HepG2 (cell line): Measurements from ENCODE around the gene NDE1. TPM values are rescaled to one million over a fixed set of nuclear protein-coding genes. Genes with fewer than 3 reads are reported as not detected.

Experiments used
- ATAC-seq: fragments of 200-7000 bp; cut with Tn5 transposase; 3 replicates; pipeline ENCODE4 v1.9.1; 2020; ENCODE audit warnings: mild to moderate bottlenecking, moderate library complexity
- BruUV-seq: library from RNA; stranded (reverse); fragments of 400-500 nt; replicated peaks from 2 replicates; lab custom pipeline; 2021; lab: Mats Ljungman, UMichigan
- CTCF ChIA-PET: fragments of 300-600 bp; formaldehyde crosslinking; extraction: SDS; loops from one replicate; lab custom pipeline; 2021; ENCODE audit warnings: low total read pairs, inconsistent platforms, low intra/inter-chr PET ratio; lab: Yijun Ruan, JAX
- POLR2A ChIA-PET: fragments of 350-600 bp; sonication (Branson Sonifier 250); formaldehyde crosslinking; loops from one replicate; lab custom pipeline; 2020; ENCODE audit warnings: antibody characterized with exemption, inconsistent platforms; lab: Yijun Ruan, JAX
- DNase-seq: peaks from one replicate; pipeline ENCODE4 v3.0.0-alpha.2; 2015; ENCODE audit warnings: low spot score
- FAIRE-seq: peaks from 3 replicates; lab custom pipeline; 2011; peaks lifted over from hg19 to GRCh38; lab: Jason Lieb, UNC
- H2AFZ ChIP-seq: one replicate; pipeline ENCODE4 v1.6.1; 2011; ENCODE audit warnings: low read length, inconsistent platforms
- H3K27ac ChIP-seq: fragments of 300-600 bp; 3 replicates; pipeline ENCODE4 v1.8.0; 2011; ENCODE audit warnings: mixed run types, mild to moderate bottlenecking, mixed read lengths, low read length, inconsistent platforms; ENCODE audit not compliant: insufficient read depth; ENCODE audit errors: extremely low read length
- H3K27me3 ChIP-seq, 2 experiments: fragments of 200-600 bp in 1 of 2; 2 replicates in 1 of 2; 3 replicates in 1 of 2; pipeline versions ENCODE4 v1.6.0 to v1.8.0; 2011; ENCODE audit warnings: low read length in 2 of 2, mild to moderate bottlenecking in 2 of 2, moderate library complexity in 2 of 2, inconsistent platforms in 1 of 2; ENCODE audit not compliant: insufficient read depth in 2 of 2, control insufficient read depth in 1 of 2
- H3K36me3 ChIP-seq, 2 experiments: fragments of 200-600 bp in 1 of 2; replicated peaks in 1 of 2; 2 replicates in 1 of 2; 3 replicates in 1 of 2; pipeline versions ENCODE4 v1.5.1 to v1.8.0; 2011; ENCODE audit warnings: low read length in 2 of 2, inconsistent platforms in 1 of 2; ENCODE audit not compliant: insufficient read depth in 2 of 2, control insufficient read depth in 1 of 2
- H3K4me1 ChIP-seq: 2 replicates; pipeline ENCODE4 v1.5.1; 2012; ENCODE audit warnings: low read length, inconsistent platforms; ENCODE audit not compliant: insufficient read depth
- H3K4me2 ChIP-seq: 2 replicates; pipeline ENCODE4 v1.6.0; 2011; ENCODE audit warnings: low read depth, low read length, inconsistent platforms
- H3K4me3 ChIP-seq, 3 experiments: fragments of 200-600 bp in 1 of 3; sonication (generic), shearing (Covaris generic) in 1 of 3; replicated peaks in 1 of 3; 2 replicates each; pipeline ENCODE4 v1.5.1; 2011 to 2016; ENCODE audit warnings: low read length in 3 of 3, inconsistent platforms in 2 of 3, low read depth in 2 of 3, mild to moderate bottlenecking in 2 of 3, control low read depth in 1 of 3, mixed read lengths in 1 of 3; ENCODE audit not compliant: insufficient read depth in 1 of 3
- H3K79me2 ChIP-seq: one replicate; pipeline ENCODE4 v1.6.1; 2011; ENCODE audit warnings: low read length, inconsistent platforms; ENCODE audit not compliant: insufficient read depth
- H3K9ac ChIP-seq: 2 replicates; pipeline ENCODE4 v1.6.0; 2011; ENCODE audit warnings: mild to moderate bottlenecking, low read depth, low read length, inconsistent platforms; ENCODE audit not compliant: insufficient read depth
- H3K9me3 ChIP-seq: 2 replicates; pipeline ENCODE4 v1.5.1; 2012; ENCODE audit warnings: mild to moderate bottlenecking, low read length
- H4K20me1 ChIP-seq: 2 replicates; pipeline ENCODE4 v1.6.0; 2011; ENCODE audit warnings: inconsistent platforms, mild to moderate bottlenecking, low read length, moderate library complexity; ENCODE audit not compliant: insufficient read depth
- DNMT3B ChIP-seq: conservative IDR thresholded peaks from 2 replicates; pipeline ENCODE4 v1.6.1; 2016; ENCODE audit warnings: missing biosample characterization, control low read depth
- EHMT2 ChIP-seq: fragments of 200-600 bp; sonication (generic); IDR thresholded peaks from 2 replicates; pipeline ENCODE4 v1.7.0; 2017; ENCODE audit warnings: antibody characterized with exemption, low read depth, low read length, borderline replicate concordance
- GATAD1 ChIP-seq: IDR thresholded peaks from 2 replicates; pipeline ENCODE4 v1.6.1; 2016; ENCODE audit warnings: missing genetic modification reagents, missing compliant biosample characterization
- KAT8 ChIP-seq: IDR thresholded peaks from 2 replicates; pipeline ENCODE4 v1.6.1; 2016; ENCODE audit warnings: missing genetic modification reagents, missing compliant biosample characterization
- NFRKB ChIP-seq: fragments of 450-650 bp; IDR thresholded peaks from 2 replicates; pipeline ENCODE4 v1.6.1; 2017
- RAD51 ChIP-seq: fragments of 450-650 bp; IDR thresholded peaks from 2 replicates; pipeline ENCODE4 v1.6.1; 2016; ENCODE audit warnings: borderline replicate concordance
- RBM39 ChIP-seq: fragments of 200-400 bp; formaldehyde crosslinking; IDR thresholded peaks from one replicate; pipeline ENCODE4 v1.6.1; 2018; ENCODE audit warnings: antibody characterized with exemption, mild to moderate bottlenecking, low read depth, low read length; ENCODE audit not compliant: poor library complexity, severe bottlenecking
- SOX6 ChIP-seq, 2 experiments: fragments of 450-650 bp in 1 of 2; sonication (generic) in 1 of 2; formaldehyde crosslinking in 1 of 2; IDR thresholded peaks; 2 replicates each; pipeline versions ENCODE4 v1.4.0 to v1.6.1; 2017 to 2020; ENCODE audit warnings: antibody characterized with exemption in 1 of 2, mild to moderate bottlenecking in 1 of 2, missing genetic modification reagents in 1 of 2
- ZBTB46 ChIP-seq: sonication (generic); formaldehyde crosslinking; IDR thresholded peaks from 2 replicates; pipeline ENCODE4 v1.4.0; 2020; ENCODE audit warnings: mild to moderate bottlenecking, missing genetic modification reagents, borderline replicate concordance
- ZNF772 ChIP-seq: sonication (generic); formaldehyde crosslinking; IDR thresholded peaks from 2 replicates; pipeline ENCODE4 v1.5.0; 2020; ENCODE audit warnings: mild to moderate bottlenecking, missing genetic modification reagents
- WGBS: methylation state at CpG from one replicate; pipeline ENCODE4 v1.1.6; 2017; ENCODE audit warnings: low lambda C conversion rate; 5-methylcytosine and 5-hydroxymethylcytosine counted together
- in situ Hi-C: cut with HindIII; loops from 2 replicates; pipeline ENCODE4 v1.10.0; 2017; ENCODE audit warnings: low pct_unique_long_range_greater_than_20kb; ENCODE audit not compliant: extremely low pct_ligation_motif_present
- intact Hi-C: fragments of 100-400 bp; cut with micrococcal nuclease; formaldehyde crosslinking; loops from one replicate; pipeline ENCODE4 v1.10.0; 2022; ENCODE audit not compliant: unreplicated experiment
- polyA plus RNA-seq, 8 experiments: library from polyadenylated mRNA; depleted of rRNA in 3 of 8; stranded (reverse) in 7 of 8; unstranded in 1 of 8; fragments of >200 nt; fragmentation: Illumina TruSeq in 4 of 8; extraction: Trizol in 4 of 8; gene quantifications; 2 replicates each; pipeline versions ENCODE4 v1.2.1 to v1.2.3, GENCODE V29; 2011 to 2016; ENCODE audit warnings: low read depth in 4 of 8, missing spikeins in 1 of 8, mixed read lengths in 1 of 8; ENCODE audit not compliant: insufficient read depth in 1 of 8
- total RNA-seq, 5 experiments: library from RNA; depleted of rRNA; stranded (reverse); fragments of >200 nt; fragmentation: Illumina TruSeq; extraction: Trizol; gene quantifications; 2 replicates each; pipeline ENCODE4 v1.2.3, GENCODE V29; 2016; ENCODE audit warnings: low read depth in 1 of 5
- TF ChIP-seq, protein P1 (sequence below): sonication (generic); formaldehyde crosslinking; IDR thresholded peaks from 2 replicates; pipeline ENCODE4 v1.4.0; 2020; ENCODE audit warnings: missing genetic modification reagents, mild to moderate bottlenecking, borderline replicate concordance
- TF ChIP-seq, protein P2 (sequence below), 2 experiments: sonication (generic) in 1 of 2; formaldehyde crosslinking in 1 of 2; IDR thresholded peaks; 2 replicates each; pipeline versions ENCODE4 v1.6.1 to v1.9.0; 2014 to 2022; ENCODE audit warnings: antibody characterized with exemption in 1 of 2, borderline replicate concordance in 1 of 2, inconsistent platforms in 1 of 2, low read depth in 1 of 2, missing genetic modification reagents in 1 of 2

The NDE1 gene
- total and polyA plus RNA-seq, 2 of the 13 experiments (the other 11 are each of a cell fraction or from before 2014, with no cell fraction given) = 40.9 to 72.5 TPM

- WGBS = 81% methylated on average over 5 of the region's 5 CpGs
- Histone ChIP-seq H3K9me3 (no peaks in the 10 kb centered on the region), H3K9ac (no peak overlapping the region), H3K79me2 (peaks cover 63% of the 10 kb centered on the region), H3K27me3 (no peaks in the 10 kb centered on the region), H3K4me3 (no peak overlapping the region), H3K27ac (peak overlapping the region; percentile 15), H3K4me1 (peaks cover 21% of the 10 kb centered on the region), H3K36me3 (peaks cover 18 to 25% of the 10 kb centered on the region in 2 experiments; a peak in 4 of 5 replicates), H3K4me2 (no peak overlapping the region), H4K20me1 (peaks cover 11% of the 10 kb centered on the region; the same call in 1 of the 2 replicates), H2AFZ (no peak overlapping the region)
- peak; percentile 72 for FAIRE-seq
- DNase-seq = peak; percentile 50
- in situ Hi-C loops = no loop called here
- peak; percentile 58 for ATAC-seq
- CTCF ChIA-PET = no interaction called here
- POLR2A ChIA-PET = interaction anchor here (1.0 to 5.2 kb wide), 3 partner anchors 10 to 17 kb away, joined by 4 to 36 read pairs (median 12); partner anchors contain the start of gene MARF1
- intact Hi-C loops = no loop called here
- no TSS peak for BruUV-seq
- TF ChIP-seq EHMT2 (no peak), DNMT3B (CRISPR knock-in tag) (no peak), SOX6 (IDR thresholded peaks at IDR 0.05) (no peak), SOX6 (CRISPR knock-in tag; IDR thresholded peaks at IDR 0.05) (0 out of 2 replicates have a peak, but pooled peaks have one; percentile 19), ZBTB46 (CRISPR knock-in tag) (no peak), ZNF772 (CRISPR knock-in tag) (no peak), GATAD1 (no peak), NFRKB (no peak), RBM39 (no peak), KAT8 (CRISPR knock-in tag) (no peak), RAD51 (no peak)
- TF ChIP-seq, protein P1, sequence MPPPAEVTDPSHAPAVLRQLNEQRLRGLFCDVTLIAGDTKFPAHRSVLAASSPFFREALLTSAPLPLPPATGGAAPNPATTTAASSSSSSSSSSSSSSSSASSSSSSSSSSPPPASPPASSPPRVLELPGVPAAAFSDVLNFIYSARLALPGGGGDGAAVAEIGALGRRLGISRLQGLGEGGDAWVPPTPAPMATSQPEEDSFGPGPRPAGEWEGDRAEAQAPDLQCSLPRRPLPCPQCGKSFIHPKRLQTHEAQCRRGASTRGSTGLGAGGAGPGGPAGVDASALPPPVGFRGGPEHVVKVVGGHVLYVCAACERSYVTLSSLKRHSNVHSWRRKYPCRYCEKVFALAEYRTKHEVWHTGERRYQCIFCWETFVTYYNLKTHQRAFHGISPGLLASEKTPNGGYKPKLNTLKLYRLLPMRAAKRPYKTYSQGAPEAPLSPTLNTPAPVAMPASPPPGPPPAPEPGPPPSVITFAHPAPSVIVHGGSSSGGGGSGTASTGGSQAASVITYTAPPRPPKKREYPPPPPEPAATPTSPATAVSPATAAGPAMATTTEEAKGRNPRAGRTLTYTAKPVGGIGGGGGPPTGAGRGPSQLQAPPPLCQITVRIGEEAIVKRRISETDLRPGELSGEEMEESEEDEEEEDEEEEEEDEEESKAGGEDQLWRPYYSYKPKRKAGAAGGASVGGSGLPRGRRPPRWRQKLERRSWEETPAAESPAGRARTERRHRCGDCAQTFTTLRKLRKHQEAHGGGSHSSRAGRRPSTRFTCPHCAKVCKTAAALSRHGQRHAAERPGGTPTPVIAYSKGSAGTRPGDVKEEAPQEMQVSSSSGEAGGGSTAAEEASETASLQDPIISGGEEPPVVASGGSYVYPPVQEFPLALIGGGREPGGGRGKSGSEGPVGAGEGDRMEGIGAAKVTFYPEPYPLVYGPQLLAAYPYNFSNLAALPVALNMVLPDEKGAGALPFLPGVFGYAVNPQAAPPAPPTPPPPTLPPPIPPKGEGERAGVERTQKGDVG (CRISPR knock-in tag) = 0 out of 2 replicates have a peak, but pooled peaks have one; percentile 46
- TF ChIP-seq, protein P2, sequence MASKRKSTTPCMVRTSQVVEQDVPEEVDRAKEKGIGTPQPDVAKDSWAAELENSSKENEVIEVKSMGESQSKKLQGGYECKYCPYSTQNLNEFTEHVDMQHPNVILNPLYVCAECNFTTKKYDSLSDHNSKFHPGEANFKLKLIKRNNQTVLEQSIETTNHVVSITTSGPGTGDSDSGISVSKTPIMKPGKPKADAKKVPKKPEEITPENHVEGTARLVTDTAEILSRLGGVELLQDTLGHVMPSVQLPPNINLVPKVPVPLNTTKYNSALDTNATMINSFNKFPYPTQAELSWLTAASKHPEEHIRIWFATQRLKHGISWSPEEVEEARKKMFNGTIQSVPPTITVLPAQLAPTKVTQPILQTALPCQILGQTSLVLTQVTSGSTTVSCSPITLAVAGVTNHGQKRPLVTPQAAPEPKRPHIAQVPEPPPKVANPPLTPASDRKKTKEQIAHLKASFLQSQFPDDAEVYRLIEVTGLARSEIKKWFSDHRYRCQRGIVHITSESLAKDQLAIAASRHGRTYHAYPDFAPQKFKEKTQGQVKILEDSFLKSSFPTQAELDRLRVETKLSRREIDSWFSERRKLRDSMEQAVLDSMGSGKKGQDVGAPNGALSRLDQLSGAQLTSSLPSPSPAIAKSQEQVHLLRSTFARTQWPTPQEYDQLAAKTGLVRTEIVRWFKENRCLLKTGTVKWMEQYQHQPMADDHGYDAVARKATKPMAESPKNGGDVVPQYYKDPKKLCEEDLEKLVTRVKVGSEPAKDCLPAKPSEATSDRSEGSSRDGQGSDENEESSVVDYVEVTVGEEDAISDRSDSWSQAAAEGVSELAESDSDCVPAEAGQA (IDR thresholded peaks at IDR 0.05; ENCODE audit: low read depth) = no peak
- TF ChIP-seq, protein P2 (CRISPR knock-in tag; IDR thresholded peaks at IDR 0.05; ENCODE audit: borderline replicate concordance) = no peak
Observed at GRCh38 chr16:15660203-15660601, 10.2 kb downstream of the NDE1 start.
